Lung (tissue), 12 donors: ENCODE results near the gene LOXHD1. TPM values are rescaled to one million over a fixed set of nuclear protein-coding genes. Genes with fewer than 3 reads are reported as not detected.

Experiments
- ATAC-seq: fragments of 200-7000 bp; cut with Tn5 transposase; one replicate; pipeline ENCODE4 v1.9.1; 2020; ENCODE audit warnings: moderate number of reproducible peaks; ENCODE audit not compliant: insufficient read depth, low FRiP score
- DNase-seq, 3 donors: peaks; one replicate each; pipeline ENCODE4 v3.0.0-alpha.2; 2013 to 2017
- H3K27ac ChIP-seq, 2 donors: one replicate each; pipeline ENCODE4 v1.5.1; 2013; ENCODE audit warnings: mild to moderate bottlenecking in 2 of 2, moderate library complexity in 2 of 2, control low read depth in 1 of 2, inconsistent platforms in 1 of 2, low read depth in 1 of 2, low read length in 1 of 2
- H3K27me3 ChIP-seq, 3 donors: one replicate each; pipeline ENCODE4 v1.5.1; 2013; ENCODE audit warnings: low read length in 2 of 3; ENCODE audit not compliant: control insufficient read depth in 3 of 3, insufficient read depth in 3 of 3
- H3K36me3 ChIP-seq, 4 donors: one replicate each; pipeline ENCODE4 v1.5.1; 2013; ENCODE audit warnings: low read length in 4 of 4, mild to moderate bottlenecking in 1 of 4, moderate library complexity in 1 of 4; ENCODE audit not compliant: control insufficient read depth in 4 of 4, insufficient read depth in 4 of 4
- H3K4me1 ChIP-seq, 5 donors: one replicate each; pipeline ENCODE4 v1.5.1; 2013; ENCODE audit warnings: low read length in 5 of 5, mild to moderate bottlenecking in 2 of 5, moderate library complexity in 1 of 5; ENCODE audit not compliant: control insufficient read depth in 5 of 5, insufficient read depth in 5 of 5
- H3K4me3 ChIP-seq: one replicate; pipeline ENCODE4 v1.5.1; 2013; ENCODE audit warnings: mild to moderate bottlenecking, control low read depth, moderate library complexity
- H3K9ac ChIP-seq, 2 donors: one replicate each; pipeline ENCODE4 v1.5.1; 2013; ENCODE audit warnings: low read length in 2 of 2, control low read depth in 1 of 2; ENCODE audit not compliant: insufficient read depth in 1 of 2
- H3K9me3 ChIP-seq, 4 donors: one replicate each; pipeline ENCODE4 v1.5.1; 2013; ENCODE audit warnings: low read length in 3 of 4, mild to moderate bottlenecking in 1 of 4, moderate library complexity in 1 of 4; ENCODE audit not compliant: control insufficient read depth in 4 of 4, insufficient read depth in 3 of 4
- CTCF ChIP-seq: IDR thresholded peaks from 2 replicates; pipeline ENCODE4 v1.5.1; 2012; ENCODE audit warnings: mild to moderate bottlenecking; ENCODE audit errors: control extremely low read depth, extremely low read depth
- WGBS, 2 donors: extraction: QIAGEN DNeasy Blood & Tissue Kit; methylation state at CpG; one replicate each; pipeline ENCODE4 v1.1.7; 2013; 5-methylcytosine and 5-hydroxymethylcytosine counted together
- polyA plus RNA-seq, 2 donors: library from polyadenylated mRNA; stranded (reverse); fragments of 200-250 nt; gene quantifications; one replicate each; pipeline ENCODE4 v1.2.1, GENCODE V29; 2013
- total RNA-seq, 2 donors: library from RNA; depleted of rRNA in 1 of 2; stranded (reverse); fragments of >200 nt in 1 of 2; gene quantifications; one replicate each; pipeline ENCODE4 v1.2.1, GENCODE V29; 2014 to 2021
- donor health status: control.
- donor health status: control.
- donor health status: Bipolar disorder and iron deficiency.
- donor health status: healthy.
- donor health status: DM: yes; HTN: yes; CAD: no.

LOXHD1 gene
- total and polyA plus RNA-seq, 4 donors: 0.45 to 3.1 (median 1.2) TPM

GRCh38 chr18:46538376-46538775 is 118.6 kb downstream of the LOXHD1 start:
- H3K9ac ChIP-seq: no peak overlapping the region

GRCh38 chr18:46536215-46536874 is 120.7 kb downstream of the LOXHD1 start:
- Histone ChIP-seq H3K27ac (no peak overlapping the region), H3K27me3 (peaks cover 0 to 4% (median 3%) of the 10 kb centered on the region in 3 donors), H3K9ac (no peak overlapping the region), H3K4me1 (no peaks in the 10 kb centered on the region), H3K36me3 (no peaks in the 10 kb centered on the region), H3K9me3 (no peaks in the 10 kb centered on the region), H3K4me3 (no peak overlapping the region)
- DNase-seq (no peak), ATAC-seq (no peak)
- 80 to 84% methylated on average over 11 of the region's 11 CpGs for WGBS, 2 donors
- TF ChIP-seq CTCF: no peak

More at GRCh38 chr18:46538376-46538775, 118.6 kb downstream of the LOXHD1 start:
- H3K4me1 ChIP-seq: no peaks in the 10 kb centered on the region
- ATAC-seq (no peak), DNase-seq (no peak)
- WGBS, 2 donors: 61 to 63% methylated on average over 3 of the region's 3 CpGs
- no peak overlapping the region for H3K4me3 ChIP-seq
- H3K27ac ChIP-seq: no peak overlapping the region
- no peaks in the 10 kb centered on the region for H3K36me3 ChIP-seq
- H3K9me3 ChIP-seq: no peaks in the 10 kb centered on the region
- no peaks in the 10 kb centered on the region for H3K27me3 ChIP-seq
- no peak for TF ChIP-seq CTCF

GRCh38 chr18:46531482-46531881 is 125.5 kb downstream of the LOXHD1 start:
- H3K9ac ChIP-seq: no peak overlapping the region
- DNase-seq: no peak
- WGBS, 2 donors: 76 to 85% methylated on average over 2 of the region's 2 CpGs
- H3K36me3 ChIP-seq: no peaks in the 10 kb centered on the region
- H3K4me3 ChIP-seq: no peak overlapping the region
- peaks cover 0 to 4% (median 3%) of the 10 kb centered on the region in 3 donors for H3K27me3 ChIP-seq
- H3K4me1 ChIP-seq: no peaks in the 10 kb centered on the region
- no peak for TF ChIP-seq CTCF
- no peak overlapping the region for H3K27ac ChIP-seq
- H3K9me3 ChIP-seq: no peaks in the 10 kb centered on the region
- ATAC-seq: no peak

GRCh38 chr18:46528037-46528436 is 129.0 kb downstream of the LOXHD1 start:
- Histone ChIP-seq H3K27me3 (peaks cover 0 to 4% (median 3%) of the 10 kb centered on the region in 3 donors), H3K4me1 (no peaks in the 10 kb centered on the region), H3K9ac (no peak overlapping the region), H3K36me3 (no peaks in the 10 kb centered on the region), H3K27ac (no peak overlapping the region), H3K4me3 (no peak overlapping the region), H3K9me3 (no peaks in the 10 kb centered on the region)
- 92 to 94% methylated on average over 3 of the region's 3 CpGs for WGBS, 2 donors
- TF ChIP-seq CTCF: no peak
- ATAC-seq: no peak
- DNase-seq: no peak
